Sigmoid colon (tissue), 4 donors: ENCODE data around the gene TRIM9.

Source experiments
- EP300 ChIP-seq, 4 donors: sonication (generic); formaldehyde crosslinking; IDR thresholded peaks; one replicate each; pipeline ENCODE4 v1.6.1; 2017; ENCODE audit warnings: antibody characterized with exemption in 4 of 4
- POLR2A ChIP-seq, 2 donors: fragments of 450-650 bp; IDR thresholded peaks; one replicate each; pipeline ENCODE4 v1.6.1; 2016; ENCODE audit warnings: antibody characterized with exemption in 2 of 2, mild to moderate bottlenecking in 2 of 2, moderate library complexity in 2 of 2
- POLR2AphosphoS5 ChIP-seq, 4 donors: sonication (generic); formaldehyde crosslinking; IDR thresholded peaks; one replicate each; pipeline ENCODE4 v1.6.1; 2017; ENCODE audit warnings: antibody characterized with exemption in 4 of 4
- TF ChIP-seq, protein P1 (sequence below), 4 experiments: fragments of 450-650 bp in 3 of 4; fragments of 200-600 bp in 1 of 4; IDR thresholded peaks; one replicate each; pipeline ENCODE4 v1.5.1; 2016 to 2019; ENCODE audit warnings: antibody characterized with exemption in 4 of 4, mild to moderate bottlenecking in 3 of 4, moderate library complexity in 2 of 4

DNA sequence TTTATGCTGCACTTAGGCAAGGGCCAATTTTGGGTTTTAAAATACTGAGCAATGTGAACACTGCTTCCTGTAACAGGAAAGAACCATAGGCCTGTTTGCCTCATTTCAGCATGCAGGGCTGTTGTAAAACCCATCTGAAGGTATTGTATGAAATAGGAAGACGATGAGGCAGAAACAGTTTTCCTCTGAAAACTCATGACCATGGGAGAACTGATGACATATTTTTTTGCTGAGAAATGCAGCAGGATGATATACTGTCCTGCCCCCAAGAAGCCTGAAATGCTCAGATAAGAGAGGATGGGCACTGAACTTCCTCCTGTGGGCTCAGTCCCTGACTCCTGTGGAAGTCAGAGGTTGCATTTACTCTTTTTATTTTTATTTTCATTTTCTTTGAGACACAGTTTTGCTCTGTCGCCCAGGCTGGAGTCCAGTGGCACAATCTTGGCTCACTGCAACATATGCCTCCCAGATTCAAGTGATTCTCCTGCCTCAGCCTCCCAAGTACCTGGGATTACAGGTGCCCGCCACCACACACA is 168.0 kb downstream of the TRIM9 start:
- TF ChIP-seq POLR2AphosphoS5 (IDR thresholded peaks at IDR 0.05) (no peak), POLR2A (IDR thresholded peaks at IDR 0.05) (no peak), EP300 (IDR thresholded peaks at IDR 0.05) (no peak)
- TF ChIP-seq, protein P1, sequence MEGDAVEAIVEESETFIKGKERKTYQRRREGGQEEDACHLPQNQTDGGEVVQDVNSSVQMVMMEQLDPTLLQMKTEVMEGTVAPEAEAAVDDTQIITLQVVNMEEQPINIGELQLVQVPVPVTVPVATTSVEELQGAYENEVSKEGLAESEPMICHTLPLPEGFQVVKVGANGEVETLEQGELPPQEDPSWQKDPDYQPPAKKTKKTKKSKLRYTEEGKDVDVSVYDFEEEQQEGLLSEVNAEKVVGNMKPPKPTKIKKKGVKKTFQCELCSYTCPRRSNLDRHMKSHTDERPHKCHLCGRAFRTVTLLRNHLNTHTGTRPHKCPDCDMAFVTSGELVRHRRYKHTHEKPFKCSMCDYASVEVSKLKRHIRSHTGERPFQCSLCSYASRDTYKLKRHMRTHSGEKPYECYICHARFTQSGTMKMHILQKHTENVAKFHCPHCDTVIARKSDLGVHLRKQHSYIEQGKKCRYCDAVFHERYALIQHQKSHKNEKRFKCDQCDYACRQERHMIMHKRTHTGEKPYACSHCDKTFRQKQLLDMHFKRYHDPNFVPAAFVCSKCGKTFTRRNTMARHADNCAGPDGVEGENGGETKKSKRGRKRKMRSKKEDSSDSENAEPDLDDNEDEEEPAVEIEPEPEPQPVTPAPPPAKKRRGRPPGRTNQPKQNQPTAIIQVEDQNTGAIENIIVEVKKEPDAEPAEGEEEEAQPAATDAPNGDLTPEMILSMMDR (IDR thresholded peaks at IDR 0.05): no peak
